Measurements from ENCODE around the gene SECTM1.

SECTM1 gene

DNA sequence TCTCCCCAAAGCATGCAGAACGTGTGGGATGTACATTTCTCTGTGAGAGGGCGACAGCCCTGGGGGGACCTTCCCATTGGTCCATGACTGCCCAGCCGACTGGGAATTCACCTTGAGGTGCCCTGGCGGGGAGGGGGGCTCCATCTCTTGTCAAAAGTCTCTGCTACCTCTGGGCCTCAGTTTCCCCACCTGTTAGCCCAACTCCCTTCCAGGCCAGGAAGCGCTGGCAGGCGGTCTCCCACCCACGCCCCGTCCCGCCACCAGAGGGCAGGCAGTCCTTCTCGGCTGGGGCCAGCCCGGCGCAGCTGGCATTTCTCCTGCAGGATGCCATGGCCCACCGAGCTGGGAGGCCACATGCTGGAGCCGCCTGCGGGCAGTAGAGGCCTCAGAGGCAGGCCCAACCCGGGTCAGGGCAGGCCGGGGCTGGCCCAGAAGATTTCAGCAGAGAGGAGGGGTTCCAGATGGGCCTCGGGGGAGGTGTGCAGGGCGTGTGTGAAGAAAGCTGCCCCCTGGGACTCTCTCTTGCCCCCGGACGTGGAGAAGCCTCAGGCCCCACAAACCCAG, 32.8 kb downstream of the SECTM1 start:
- no peak overlapping the region for H3K4me3 ChIP-seq (ENCODE audit: control insufficient read depth in 1 of 7, extremely low read depth in 1 of 7, insufficient read depth in 4 of 7, low read depth in 2 of 7, low read length in 6 of 7)
- H3K36me3 ChIP-seq (ENCODE audit: control insufficient read depth in 4 of 4, insufficient read depth in 4 of 4, low read length in 3 of 4) = no peaks in the 10 kb centered on the region
- POLR2A ChIA-PET = interaction anchor here (0.5 to 5.3 kb wide), 6 partner anchors 16 to 67 kb away, joined by 3 to 29 read pairs (median 4); partner anchors contain the start of gene CSNK1D
- peak; percentile 62 to 70 (median 70) for DNase-seq
- CTCF ChIA-PET = interaction anchor here (0.8 to 12.4 kb wide), 20 partner anchors 8 to 65 kb away, joined by 3 to 136 read pairs (median 4); partner anchors contain the start of genes CD7, CSNK1D and SECTM1
- no peaks in the 10 kb centered on the region for H3K27me3 ChIP-seq (replicated peaks in 2 of 5; ENCODE audit: control insufficient read depth in 4 of 5, insufficient read depth in 5 of 5, low read length in 4 of 5)
- 20% methylated on average over 14 of the region's 21 CpGs for WGBS (ENCODE audit: insufficient coverage)
- H3K9me3 ChIP-seq (ENCODE audit: control extremely low read depth in 1 of 5, control insufficient read depth in 4 of 5, insufficient read depth in 2 of 5, low read depth in 1 of 5, low read length in 4 of 5) = no peaks in the 10 kb centered on the region
- H3K4me1 ChIP-seq (ENCODE audit: control extremely low read depth in 1 of 4, control insufficient read depth in 4 of 4, insufficient read depth in 4 of 4, low read length in 3 of 4) = peaks cover 5 to 93% (median 91%) of the 10 kb centered on the region in 4 experiments
- H3K27ac ChIP-seq (ENCODE audit: insufficient read depth in 1 of 2, low read depth in 1 of 2, low read length in 2 of 2, poor library complexity in 1 of 2, severe bottlenecking in 2 of 2) = no peak overlapping the region

DNA sequence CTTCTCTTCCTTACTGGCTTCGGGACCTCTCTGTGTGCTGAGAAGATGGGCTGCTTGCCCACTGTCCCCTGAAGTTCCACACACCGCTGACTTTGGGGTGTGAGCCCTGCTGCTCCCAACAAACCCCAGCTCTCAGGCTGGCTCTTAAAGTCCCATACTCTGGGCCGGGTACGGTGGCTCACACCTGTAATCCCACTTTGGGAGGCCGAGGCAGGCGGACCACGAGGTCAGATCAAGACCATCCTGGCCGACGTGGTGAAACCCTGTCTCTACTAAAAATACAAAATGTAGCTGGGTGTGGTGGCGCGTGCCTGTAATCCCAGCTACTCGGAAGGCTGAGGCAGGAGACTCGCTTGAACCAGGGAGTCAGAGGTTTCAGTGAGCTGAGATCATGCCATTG, 33.3 kb downstream of the SECTM1 start:
- 97% methylated on average over 13 of the region's 13 CpGs for WGBS (ENCODE audit: insufficient coverage)
- ChIA-PET POLR2A (interaction anchor here (0.8 to 5.3 kb wide), 3 partner anchors 16 to 31 kb away, joined by 3 to 29 read pairs (median 4); partner anchors contain the start of gene CSNK1D), CTCF (interaction anchor here (0.8 to 12.4 kb wide), 18 partner anchors 9 to 64 kb away, joined by 3 to 136 read pairs (median 6); partner anchors contain the start of genes CD7, CSNK1D and SECTM1)
- H3K4me3 ChIP-seq (ENCODE audit: control insufficient read depth in 1 of 7, extremely low read depth in 1 of 7, insufficient read depth in 4 of 7, low read depth in 2 of 7, low read length in 6 of 7) = no peak overlapping the region
- no peak for DNase-seq
- H3K27ac ChIP-seq (ENCODE audit: insufficient read depth in 1 of 2, low read depth in 1 of 2, low read length in 2 of 2, poor library complexity in 1 of 2, severe bottlenecking in 2 of 2) = no peak overlapping the region
- H3K4me1 ChIP-seq (ENCODE audit: control extremely low read depth in 1 of 4, control insufficient read depth in 4 of 4, insufficient read depth in 4 of 4, low read length in 3 of 4) = peaks cover 5 to 89% (median 86%) of the 10 kb centered on the region in 4 experiments
- H3K27me3 ChIP-seq (replicated peaks in 2 of 5; ENCODE audit: control insufficient read depth in 4 of 5, insufficient read depth in 5 of 5, low read length in 4 of 5) = no peaks in the 10 kb centered on the region
- no peaks in the 10 kb centered on the region for H3K9me3 ChIP-seq (ENCODE audit: control extremely low read depth in 1 of 5, control insufficient read depth in 4 of 5, insufficient read depth in 2 of 5, low read depth in 1 of 5, low read length in 4 of 5)
- H3K36me3 ChIP-seq (ENCODE audit: control insufficient read depth in 4 of 4, insufficient read depth in 4 of 4, low read length in 3 of 4) = no peaks in the 10 kb centered on the region

DNA sequence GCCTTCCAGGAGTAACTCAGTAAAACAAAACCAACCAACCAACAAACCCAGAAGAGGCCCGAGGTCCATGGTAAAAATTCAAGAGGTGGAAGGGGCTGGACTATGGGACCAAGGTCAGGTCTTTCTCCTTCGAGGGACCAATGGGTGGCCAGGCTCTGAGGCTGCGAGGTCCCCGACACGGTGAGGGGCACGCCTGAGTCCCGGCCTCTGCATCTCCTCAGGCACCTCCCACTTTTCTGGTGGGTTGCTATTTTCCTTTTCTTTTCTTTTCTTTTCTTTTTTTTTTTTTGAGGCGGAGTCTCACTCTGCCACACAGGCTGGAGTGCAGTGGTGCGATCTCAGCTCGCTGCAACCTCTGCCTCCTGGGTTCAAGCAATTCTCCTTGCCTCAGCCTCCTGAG, 34.1 kb downstream of the SECTM1 start:
- ChIA-PET CTCF (interaction anchor here (0.8 to 12.4 kb wide), 15 partner anchors 13 to 120 kb away, joined by 3 to 136 read pairs (median 5); partner anchors contain the start of genes CD7 and SECTM1), POLR2A (interaction anchor here (0.9 to 5.3 kb wide), 2 partner anchors 18 to 27 kb away, joined by 3 to 29 read pairs; partner anchors contain the start of genes CD7 and CSNK1D)
- no peak for DNase-seq
- Histone ChIP-seq H3K27me3 (replicated peaks in 2 of 5; ENCODE audit: control insufficient read depth in 4 of 5, insufficient read depth in 5 of 5, low read length in 4 of 5) (no peaks in the 10 kb centered on the region), H3K27ac (ENCODE audit: insufficient read depth in 1 of 2, low read depth in 1 of 2, low read length in 2 of 2, poor library complexity in 1 of 2, severe bottlenecking in 2 of 2) (peak overlapping the region in 1 of 2 experiments; percentile 97), H3K4me1 (ENCODE audit: control extremely low read depth in 1 of 4, control insufficient read depth in 4 of 4, insufficient read depth in 4 of 4, low read length in 3 of 4) (peaks cover 5 to 81% (median 80%) of the 10 kb centered on the region in 4 experiments), H3K9me3 (ENCODE audit: control extremely low read depth in 1 of 5, control insufficient read depth in 4 of 5, insufficient read depth in 2 of 5, low read depth in 1 of 5, low read length in 4 of 5) (no peaks in the 10 kb centered on the region), H3K4me3 (ENCODE audit: control insufficient read depth in 1 of 7, extremely low read depth in 1 of 7, insufficient read depth in 4 of 7, low read depth in 2 of 7, low read length in 6 of 7) (no peak overlapping the region), H3K36me3 (ENCODE audit: control insufficient read depth in 4 of 4, insufficient read depth in 4 of 4, low read length in 3 of 4) (no peaks in the 10 kb centered on the region)
- WGBS (ENCODE audit: insufficient coverage) = 95% methylated on average over 3 of the region's 10 CpGs

DNA sequence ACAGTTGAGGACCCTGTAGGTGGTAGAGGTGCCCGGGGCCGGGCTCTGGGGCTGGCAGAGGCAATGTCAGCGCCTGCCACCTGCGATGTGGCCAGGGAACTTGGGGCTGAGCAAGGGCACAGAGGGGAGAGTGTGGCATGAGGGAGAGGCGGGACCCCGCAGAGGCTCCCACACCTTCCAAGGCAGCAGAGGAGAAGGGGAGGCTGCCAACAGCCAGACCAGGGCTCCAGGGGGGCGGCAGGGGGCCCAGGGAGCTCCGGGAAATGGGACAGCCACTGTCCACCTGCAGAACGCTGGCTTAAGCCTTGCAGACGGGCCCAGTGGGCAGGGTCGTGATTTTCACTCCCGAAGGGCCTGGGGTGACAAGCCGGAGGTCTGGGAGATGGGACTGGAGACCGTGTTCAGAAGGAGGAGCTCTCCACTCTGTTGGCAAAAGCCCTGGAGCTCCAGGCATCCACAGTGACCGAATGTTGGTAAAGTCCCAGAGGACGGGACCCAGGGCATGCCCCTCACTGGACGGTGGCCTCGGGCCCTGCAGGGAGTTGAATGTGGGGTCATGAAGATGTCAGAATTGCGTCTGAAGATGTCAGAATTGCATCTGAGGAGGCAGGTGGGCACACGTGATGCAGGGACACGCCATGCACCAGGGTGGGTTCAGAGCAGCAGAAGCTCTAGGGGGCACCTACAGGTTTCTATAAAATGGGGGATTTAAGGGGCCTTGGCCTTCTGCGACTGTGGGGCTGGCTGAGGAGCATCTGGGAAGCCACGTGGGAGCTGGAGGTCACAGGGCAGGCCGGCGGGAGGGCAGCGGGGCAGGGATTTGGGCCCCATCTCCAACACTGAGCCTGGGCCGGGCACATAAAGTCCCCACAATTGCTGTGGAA, 34.8 kb downstream of the SECTM1 start:
- peak overlapping the region in 5 of 7 experiments; percentile 11 to 73 (median 67) for H3K4me3 ChIP-seq (ENCODE audit: control insufficient read depth in 1 of 7, extremely low read depth in 1 of 7, insufficient read depth in 4 of 7, low read depth in 2 of 7, low read length in 6 of 7)
- H3K4me1 ChIP-seq (ENCODE audit: control extremely low read depth in 1 of 4, control insufficient read depth in 4 of 4, insufficient read depth in 4 of 4, low read length in 3 of 4) = peaks cover 5 to 79% (median 76%) of the 10 kb centered on the region in 4 experiments

DNA sequence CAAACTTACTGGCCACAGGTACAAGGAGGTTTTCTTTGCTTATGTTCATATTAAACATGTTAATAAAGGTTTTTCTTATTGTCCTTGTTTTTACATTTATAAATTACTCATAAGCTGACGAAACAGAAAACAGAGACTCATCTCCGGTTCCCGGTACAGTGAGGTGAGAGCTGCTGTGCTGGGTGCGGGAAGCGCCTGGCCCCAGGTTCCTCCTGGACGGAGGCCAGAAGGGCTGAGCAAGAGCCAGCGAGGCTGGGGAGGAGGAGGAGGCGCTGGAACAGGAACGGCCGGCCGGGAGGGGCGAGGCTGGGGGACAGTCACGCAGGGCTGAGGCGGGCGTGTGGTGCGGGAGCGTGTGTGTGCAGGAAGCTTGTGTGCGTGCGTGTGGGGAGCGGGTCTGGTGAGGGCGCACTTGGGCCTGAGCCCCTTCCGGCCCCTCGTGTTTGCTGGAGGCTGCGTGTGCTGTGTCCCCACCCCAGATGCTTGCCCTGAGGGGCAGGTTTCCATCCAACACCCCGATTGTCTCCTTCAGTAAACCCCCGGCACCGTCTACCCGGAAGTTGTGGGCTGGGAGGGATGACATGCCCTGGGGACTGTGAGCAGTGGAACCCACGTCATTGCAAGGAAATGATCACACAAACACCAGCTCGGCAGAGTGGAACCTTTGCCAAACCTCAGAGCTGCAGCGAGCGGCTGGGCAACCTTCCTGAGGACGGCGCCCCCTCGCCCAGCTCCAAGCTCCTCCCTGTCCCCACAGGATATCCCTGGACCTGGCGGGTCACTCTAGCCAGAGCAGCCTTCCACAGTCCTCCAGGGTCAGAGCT, 35.6 kb downstream of the SECTM1 start:
- peak overlapping the region; percentile 96 to 97 for H3K27ac ChIP-seq (ENCODE audit: insufficient read depth in 1 of 2, low read depth in 1 of 2, low read length in 2 of 2, poor library complexity in 1 of 2, severe bottlenecking in 2 of 2)
- H3K9me3 ChIP-seq (ENCODE audit: control extremely low read depth in 1 of 5, control insufficient read depth in 4 of 5, insufficient read depth in 2 of 5, low read depth in 1 of 5, low read length in 4 of 5) = no peaks in the 10 kb centered on the region
- no peaks in the 10 kb centered on the region for H3K36me3 ChIP-seq (ENCODE audit: control insufficient read depth in 4 of 4, insufficient read depth in 4 of 4, low read length in 3 of 4)
- WGBS (ENCODE audit: insufficient coverage) = 0% methylated on average over 30 of the region's 36 CpGs
- peak; percentile 98 for DNase-seq
- ChIA-PET POLR2A (interaction anchor here (0.6 to 5.3 kb wide), 21 partner anchors 8 to 241 kb away, joined by 3 to 29 read pairs (median 4); partner anchors contain the start of genes CD7, CSNK1D and SECTM1), CTCF (interaction anchor here (0.8 to 12.4 kb wide), 12 partner anchors 12 to 92 kb away, joined by 3 to 136 read pairs (median 8); partner anchors contain the start of genes CD7 and SECTM1)
- H3K4me1 ChIP-seq (ENCODE audit: control extremely low read depth in 1 of 4, control insufficient read depth in 4 of 4, insufficient read depth in 4 of 4, low read length in 3 of 4) = peaks cover 5 to 74% (median 72%) of the 10 kb centered on the region in 4 experiments
- H3K4me3 ChIP-seq (ENCODE audit: control insufficient read depth in 1 of 7, extremely low read depth in 1 of 7, insufficient read depth in 4 of 7, low read depth in 2 of 7, low read length in 6 of 7) = peak overlapping the region; percentile 19 to 73 (median 66)
- no peaks in the 10 kb centered on the region for H3K27me3 ChIP-seq (replicated peaks in 2 of 5; ENCODE audit: control insufficient read depth in 4 of 5, insufficient read depth in 5 of 5, low read length in 4 of 5)

More for the DNA sequence above, 34.8 kb downstream of the SECTM1 start:
- POLR2A ChIA-PET = interaction anchor here (0.6 to 5.3 kb wide), 19 partner anchors 7 to 240 kb away, joined by 3 to 29 read pairs (median 3); partner anchors contain the start of genes CD7 and CSNK1D
- H3K36me3 ChIP-seq (ENCODE audit: control insufficient read depth in 4 of 4, insufficient read depth in 4 of 4, low read length in 3 of 4) = no peaks in the 10 kb centered on the region
- no peaks in the 10 kb centered on the region for H3K27me3 ChIP-seq (replicated peaks in 2 of 5; ENCODE audit: control insufficient read depth in 4 of 5, insufficient read depth in 5 of 5, low read length in 4 of 5)
- H3K27ac ChIP-seq (ENCODE audit: insufficient read depth in 1 of 2, low read depth in 1 of 2, low read length in 2 of 2, poor library complexity in 1 of 2, severe bottlenecking in 2 of 2) = peak overlapping the region; percentile 96 to 97
- CTCF ChIA-PET = interaction anchor here (0.8 to 12.4 kb wide), 15 partner anchors 13 to 120 kb away, joined by 3 to 136 read pairs (median 7); partner anchors contain the start of genes CD7 and SECTM1
- no peaks in the 10 kb centered on the region for H3K9me3 ChIP-seq (ENCODE audit: control extremely low read depth in 1 of 5, control insufficient read depth in 4 of 5, insufficient read depth in 2 of 5, low read depth in 1 of 5, low read length in 4 of 5)
- DNase-seq = no peak
- 69% methylated on average over 24 of the region's 27 CpGs for WGBS (ENCODE audit: insufficient coverage)

DNA sequence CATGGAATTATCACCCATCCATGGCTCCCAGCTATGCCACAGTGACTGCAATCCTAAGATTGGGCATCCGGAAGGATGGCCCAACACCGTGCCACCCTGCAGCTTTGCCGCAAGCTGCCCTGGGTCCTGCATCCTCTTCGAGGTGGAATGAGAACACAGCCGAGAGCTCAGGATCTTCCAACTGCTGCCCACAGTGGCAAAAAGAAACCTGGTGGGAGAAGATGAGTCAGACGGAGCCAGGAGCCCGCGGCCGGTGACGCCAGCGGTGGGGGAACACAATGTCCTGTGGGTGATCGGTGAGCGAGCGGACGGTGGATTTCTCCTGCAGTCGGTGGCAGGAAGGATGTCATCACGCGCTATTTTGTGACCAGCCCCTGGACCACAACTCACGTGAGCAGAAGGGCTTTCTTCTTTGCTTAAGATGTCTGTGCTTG, 36.3 kb downstream of the SECTM1 start:
- Histone ChIP-seq H3K4me1 (ENCODE audit: control extremely low read depth in 1 of 4, control insufficient read depth in 4 of 4, insufficient read depth in 4 of 4, low read length in 3 of 4) (peaks cover 5 to 69% (median 67%) of the 10 kb centered on the region in 4 experiments), H3K27me3 (replicated peaks in 2 of 5; ENCODE audit: control insufficient read depth in 4 of 5, insufficient read depth in 5 of 5, low read length in 4 of 5) (no peaks in the 10 kb centered on the region), H3K27ac (ENCODE audit: insufficient read depth in 1 of 2, low read depth in 1 of 2, low read length in 2 of 2, poor library complexity in 1 of 2, severe bottlenecking in 2 of 2) (peak overlapping the region; percentile 96 to 97), H3K9me3 (ENCODE audit: control extremely low read depth in 1 of 5, control insufficient read depth in 4 of 5, insufficient read depth in 2 of 5, low read depth in 1 of 5, low read length in 4 of 5) (no peaks in the 10 kb centered on the region), H3K36me3 (ENCODE audit: control insufficient read depth in 4 of 4, insufficient read depth in 4 of 4, low read length in 3 of 4) (no peaks in the 10 kb centered on the region), H3K4me3 (ENCODE audit: control insufficient read depth in 1 of 7, extremely low read depth in 1 of 7, insufficient read depth in 4 of 7, low read depth in 2 of 7, low read length in 6 of 7) (peak overlapping the region; percentile 4 to 73 (median 66))
- ChIA-PET POLR2A (interaction anchor here (0.7 to 5.3 kb wide), 10 partner anchors 9 to 58 kb away, joined by 3 to 29 read pairs (median 4); partner anchors contain the start of genes CSNK1D and SECTM1), CTCF (interaction anchor here (0.6 to 12.4 kb wide), 9 partner anchors 10 to 55 kb away, joined by 3 to 136 read pairs (median 9); partner anchors contain the start of gene CD7)
- peak; percentile 91 to 96 (median 95) for DNase-seq
- 9% methylated on average over 19 of the region's 19 CpGs for WGBS (ENCODE audit: insufficient coverage)
